Hepatocyte (in vitro differentiated cells): Measurements from ENCODE around the gene ADGRD2.

Source experiments
- EZH2 ChIP-seq: fragments of 200-600 bp; sonication (generic); IDR thresholded peaks from 2 replicates; pipeline ENCODE4 v1.6.1; 2016; ENCODE audit warnings: antibody characterized with exemption, mild to moderate bottlenecking, borderline replicate concordance
- TF ChIP-seq, protein P1 (sequence below): fragments of 200-600 bp; sonication (generic); IDR thresholded peaks from 2 replicates; pipeline ENCODE4 v1.5.1; 2016; ENCODE audit warnings: antibody characterized with exemption, mild to moderate bottlenecking; ENCODE audit not compliant: poor library complexity

DNA sequence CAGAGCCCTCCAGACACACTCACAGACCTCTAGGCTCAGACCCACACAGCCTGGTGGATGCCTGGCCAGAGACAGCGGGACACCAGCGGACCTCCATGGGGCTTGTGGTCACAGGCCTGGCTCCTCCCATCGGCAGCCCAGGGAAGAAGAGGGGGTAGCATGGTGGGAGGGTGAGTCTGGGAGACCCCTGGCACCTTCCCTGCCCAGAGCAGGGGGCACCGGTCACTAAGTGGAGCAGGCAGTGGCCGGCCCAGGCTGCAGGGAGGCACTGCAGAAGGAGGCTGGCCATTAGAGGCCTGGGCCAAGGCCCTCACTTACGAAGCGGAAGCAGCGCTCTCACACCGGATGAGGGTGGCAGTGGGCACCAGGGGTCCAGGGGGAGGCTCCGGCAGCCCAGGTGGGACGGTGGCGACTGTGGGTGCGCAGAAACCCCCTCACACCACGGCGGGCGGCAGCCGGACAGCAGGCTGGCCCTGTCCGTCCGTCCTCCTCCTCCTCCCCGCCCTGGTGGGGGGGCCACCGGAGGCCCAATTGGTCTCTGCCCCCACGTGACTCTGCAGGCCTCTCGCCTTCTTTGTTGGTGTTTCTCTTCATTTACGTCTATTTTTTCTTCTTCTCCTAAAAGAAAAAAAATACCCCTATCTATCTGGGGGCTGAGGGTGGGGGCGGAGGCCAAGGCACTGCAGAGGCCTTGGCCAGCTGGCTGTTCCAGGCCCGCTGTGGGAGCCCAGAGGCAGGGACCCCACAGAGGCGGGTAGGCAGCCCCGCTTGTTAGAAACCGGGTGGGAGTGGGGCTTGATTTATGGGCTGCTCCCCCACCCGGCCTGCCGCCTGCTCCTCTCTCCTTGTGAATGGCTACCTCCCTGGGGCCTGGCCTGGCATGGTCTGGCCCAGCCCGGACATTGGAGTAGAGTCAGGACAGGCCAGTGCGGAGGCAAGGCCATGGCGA is 57.0 kb downstream of the ADGRD2 start, which contains the start of gene NR5A1:
- TF ChIP-seq, protein P1, sequence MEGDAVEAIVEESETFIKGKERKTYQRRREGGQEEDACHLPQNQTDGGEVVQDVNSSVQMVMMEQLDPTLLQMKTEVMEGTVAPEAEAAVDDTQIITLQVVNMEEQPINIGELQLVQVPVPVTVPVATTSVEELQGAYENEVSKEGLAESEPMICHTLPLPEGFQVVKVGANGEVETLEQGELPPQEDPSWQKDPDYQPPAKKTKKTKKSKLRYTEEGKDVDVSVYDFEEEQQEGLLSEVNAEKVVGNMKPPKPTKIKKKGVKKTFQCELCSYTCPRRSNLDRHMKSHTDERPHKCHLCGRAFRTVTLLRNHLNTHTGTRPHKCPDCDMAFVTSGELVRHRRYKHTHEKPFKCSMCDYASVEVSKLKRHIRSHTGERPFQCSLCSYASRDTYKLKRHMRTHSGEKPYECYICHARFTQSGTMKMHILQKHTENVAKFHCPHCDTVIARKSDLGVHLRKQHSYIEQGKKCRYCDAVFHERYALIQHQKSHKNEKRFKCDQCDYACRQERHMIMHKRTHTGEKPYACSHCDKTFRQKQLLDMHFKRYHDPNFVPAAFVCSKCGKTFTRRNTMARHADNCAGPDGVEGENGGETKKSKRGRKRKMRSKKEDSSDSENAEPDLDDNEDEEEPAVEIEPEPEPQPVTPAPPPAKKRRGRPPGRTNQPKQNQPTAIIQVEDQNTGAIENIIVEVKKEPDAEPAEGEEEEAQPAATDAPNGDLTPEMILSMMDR, result no peak
- no peak for TF ChIP-seq EZH2
